Activated CD8-positive, alpha-beta memory T cell treated with anti-CD3 and anti-CD28 coated beads for 36 hours (primary cell): ENCODE measurements around the gene FNDC3B. TPM values are rescaled to one million over a fixed set of nuclear protein-coding genes. Genes with fewer than 3 reads are reported as not detected.

Source experiments
- CTCF ChIA-PET: fragments of 350-600 bp; sonication (Branson Sonifier 250); formaldehyde crosslinking; loops from one replicate; lab custom pipeline; 2021; ENCODE audit warnings: antibody characterized with exemption; lab: Charles Lee
- POLR2A ChIA-PET: fragments of 350-600 bp; sonication (Branson Sonifier 250); formaldehyde crosslinking; loops from one replicate; lab custom pipeline; 2021; ENCODE audit warnings: antibody characterized with exemption; lab: Charles Lee
- total RNA-seq, 2 experiments: library from RNA; stranded (reverse); gene quantifications; one replicate each; pipeline ENCODE4 v1.2.3, GENCODE V29; 2021

Gene FNDC3B
- total RNA-seq, 2 experiments from 2014 or later: 19.0 to 24.2 TPM

DNA sequence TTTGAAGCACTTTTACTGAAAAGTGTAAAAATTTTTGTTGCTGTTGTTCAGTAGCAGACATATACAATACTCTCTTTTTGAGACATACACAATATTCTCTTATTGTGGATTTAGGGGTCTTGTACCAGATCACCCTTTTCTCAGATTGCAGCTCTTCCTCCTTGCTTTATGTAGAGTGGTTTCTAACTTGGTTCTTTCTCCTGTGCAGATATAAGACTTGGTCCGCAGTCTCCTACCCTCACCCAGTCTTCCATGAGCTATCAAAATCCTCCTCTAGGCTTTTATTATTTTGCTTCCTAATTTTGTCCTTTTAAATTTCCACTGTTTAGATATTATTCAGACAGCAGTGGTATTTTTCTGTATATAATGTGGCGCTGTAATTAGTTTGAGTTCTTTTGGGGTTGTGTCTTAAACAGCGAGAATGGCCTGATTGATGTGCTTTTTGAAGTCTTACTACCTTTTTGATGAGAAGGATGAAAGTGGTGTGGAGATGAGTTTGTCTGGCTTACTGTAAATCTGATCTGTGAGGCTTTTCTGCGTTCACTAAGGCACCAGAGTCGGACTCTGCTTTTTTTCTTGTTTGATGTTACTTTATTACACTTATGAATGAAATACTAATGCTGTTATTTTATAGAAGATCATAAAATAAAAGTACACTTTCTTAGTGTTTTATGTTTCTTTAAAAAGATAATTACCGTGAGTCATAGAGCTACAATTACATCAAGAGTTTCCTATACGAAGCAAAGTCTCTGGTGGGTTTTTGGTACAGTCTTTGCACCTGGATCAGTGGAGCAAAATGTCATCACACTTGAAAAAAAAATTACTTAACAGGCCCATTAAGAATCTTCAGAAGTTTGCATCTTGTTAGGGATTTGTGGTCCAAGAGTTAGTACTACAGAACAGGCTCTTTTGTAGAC is 27.8 kb downstream of the FNDC3B start:
- ChIA-PET POLR2A (no interaction called here), CTCF (interaction anchor here (0.7 kb wide), 1 partner anchor 344 kb away, joined by 3 read pairs; no protein-coding TSS in a partner anchor)

GRCh38 chr3:172067837-172068440 is 28.6 kb downstream of the FNDC3B start:
- ChIA-PET POLR2A (no interaction called here), CTCF (no interaction called here)

DNA sequence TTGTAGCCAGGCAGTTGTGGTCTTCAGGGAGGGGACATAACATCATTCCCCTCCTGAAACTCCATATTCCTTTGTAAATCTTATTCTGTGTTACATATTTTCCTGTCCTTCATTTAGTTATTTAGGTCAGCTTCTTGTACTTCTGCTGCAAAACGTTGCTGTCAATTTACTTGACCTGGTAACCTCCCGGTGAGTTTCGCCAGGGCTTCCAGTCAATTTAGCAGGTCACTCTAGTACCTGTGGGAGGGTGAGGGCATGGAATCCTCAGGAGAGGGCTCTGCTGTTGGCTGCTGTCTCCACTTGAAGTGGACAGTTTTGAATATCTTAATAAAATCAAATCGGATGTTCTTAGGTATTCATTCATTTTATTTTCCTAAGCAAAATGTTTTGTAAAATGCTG is 29.6 kb downstream of the FNDC3B start:
- ChIA-PET POLR2A (no interaction called here), CTCF (no interaction called here)

DNA sequence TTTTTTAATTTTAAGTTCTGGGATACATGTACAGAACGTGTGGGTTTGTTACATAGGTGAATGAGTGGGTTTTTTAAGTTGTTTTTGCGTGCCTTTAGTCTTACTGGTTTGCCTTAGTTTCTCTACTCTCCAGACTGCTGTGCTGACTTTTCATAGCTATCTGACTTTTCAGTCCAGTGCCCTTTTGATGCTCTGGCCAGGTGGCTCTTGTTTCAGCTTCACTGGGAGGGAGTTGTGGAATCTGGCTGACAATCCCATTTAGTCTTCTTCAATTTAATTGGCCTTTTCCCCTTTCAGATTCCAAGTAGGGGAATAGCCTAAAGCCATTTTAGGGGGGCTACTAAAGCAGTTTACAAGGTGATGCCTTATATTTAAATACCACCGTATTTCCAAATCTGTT is 30.1 kb downstream of the FNDC3B start:
- ChIA-PET CTCF (no interaction called here), POLR2A (no interaction called here)

DNA sequence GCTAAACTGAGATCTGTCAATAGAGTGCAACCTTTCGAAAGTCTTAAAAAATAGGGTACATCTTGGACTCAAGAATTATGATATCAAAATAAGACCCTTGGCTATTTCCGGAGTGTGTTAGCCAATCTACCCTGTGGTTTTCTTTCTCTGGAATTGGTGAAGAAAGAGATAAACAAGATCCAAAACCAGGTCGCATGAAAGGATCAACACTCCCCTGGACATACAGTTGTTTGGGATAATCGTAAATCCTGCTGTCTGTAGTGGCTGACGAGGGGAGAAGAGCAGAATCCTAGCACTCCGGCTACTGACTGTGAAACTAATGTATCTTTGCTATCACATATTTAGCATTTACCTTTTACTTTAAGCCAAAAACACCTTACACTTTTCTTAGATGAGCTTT is 30.9 kb downstream of the FNDC3B start:
- CTCF ChIA-PET: no interaction called here
- POLR2A ChIA-PET: no interaction called here

- POLR2A ChIA-PET: no interaction called here
- CTCF ChIA-PET: no interaction called here
Measured at GRCh38 chr3:172070802-172071201, 31.4 kb downstream of the FNDC3B start.

DNA sequence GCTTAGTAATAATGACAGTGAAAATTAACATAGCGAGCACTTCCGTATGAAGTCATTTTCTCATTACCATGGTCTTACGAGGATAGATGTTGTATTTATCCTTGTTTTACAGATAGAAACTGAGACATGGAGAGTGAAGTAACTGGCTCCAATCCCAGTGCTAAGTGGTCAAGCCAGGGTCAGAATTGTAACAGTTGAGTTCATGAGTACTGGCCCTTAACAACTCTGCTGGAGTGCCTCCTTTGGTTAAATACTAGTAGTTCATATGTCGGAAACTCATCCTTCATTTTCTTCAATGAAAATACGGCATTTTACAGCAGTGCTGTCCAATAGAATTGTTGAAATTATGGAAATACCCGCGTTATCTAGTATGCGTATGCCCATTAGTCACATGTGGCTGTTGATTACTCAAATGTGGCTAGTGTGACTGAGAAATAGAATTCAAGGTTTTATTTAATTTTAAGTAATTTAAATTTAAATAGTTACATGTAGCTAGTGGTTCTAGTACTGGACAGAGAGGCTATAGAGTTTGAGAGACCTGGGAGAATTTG is 32.5 kb downstream of the FNDC3B start:
- ChIA-PET POLR2A (no interaction called here), CTCF (no interaction called here)

- POLR2A ChIA-PET: no interaction called here
- CTCF ChIA-PET: no interaction called here
Measured at GRCh38 chr3:172072543-172072942, 33.2 kb downstream of the FNDC3B start.

- CTCF ChIA-PET: no interaction called here
- POLR2A ChIA-PET: no interaction called here
Measured at GRCh38 chr3:172073262-172073915, 34.0 kb downstream of the FNDC3B start.

- POLR2A ChIA-PET: no interaction called here
- CTCF ChIA-PET: no interaction called here
Measured at GRCh38 chr3:172074032-172074431, 34.7 kb downstream of the FNDC3B start.

- POLR2A ChIA-PET: interaction anchor here (0.6 kb wide), 1 partner anchor 103 kb away, joined by 7 read pairs; no protein-coding TSS in a partner anchor
- CTCF ChIA-PET: no interaction called here
Measured at GRCh38 chr3:172074586-172074985, 35.2 kb downstream of the FNDC3B start.

GRCh38 chr3:172076212-172076611 is 36.8 kb downstream of the FNDC3B start:
- CTCF ChIA-PET: no interaction called here
- POLR2A ChIA-PET: no interaction called here

GRCh38 chr3:172077197-172077757 is 37.9 kb downstream of the FNDC3B start:
- CTCF ChIA-PET: no interaction called here
- POLR2A ChIA-PET: no interaction called here

- CTCF ChIA-PET: no interaction called here
- POLR2A ChIA-PET: no interaction called here
Measured at GRCh38 chr3:172078244-172078643, 38.9 kb downstream of the FNDC3B start.

DNA sequence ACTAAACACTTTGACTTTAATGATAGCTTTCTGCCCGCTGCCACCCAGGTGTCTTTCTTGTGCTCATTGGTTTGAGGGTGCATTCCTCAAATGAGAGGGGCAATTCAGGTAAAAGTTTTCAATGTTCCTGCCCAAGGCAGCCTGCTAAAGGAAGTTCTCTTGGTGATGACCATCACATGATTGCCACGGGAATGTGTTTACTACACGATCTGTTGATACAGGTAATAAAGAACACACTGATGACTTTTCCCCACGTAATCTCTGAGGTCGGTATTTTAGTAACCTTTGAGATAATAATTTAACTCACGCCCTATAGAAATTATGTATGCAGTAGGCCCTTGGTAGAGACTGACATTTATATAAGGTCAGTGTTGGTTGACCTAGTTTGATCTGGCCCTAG is 39.3 kb downstream of the FNDC3B start:
- POLR2A ChIA-PET: no interaction called here
- CTCF ChIA-PET: no interaction called here

DNA sequence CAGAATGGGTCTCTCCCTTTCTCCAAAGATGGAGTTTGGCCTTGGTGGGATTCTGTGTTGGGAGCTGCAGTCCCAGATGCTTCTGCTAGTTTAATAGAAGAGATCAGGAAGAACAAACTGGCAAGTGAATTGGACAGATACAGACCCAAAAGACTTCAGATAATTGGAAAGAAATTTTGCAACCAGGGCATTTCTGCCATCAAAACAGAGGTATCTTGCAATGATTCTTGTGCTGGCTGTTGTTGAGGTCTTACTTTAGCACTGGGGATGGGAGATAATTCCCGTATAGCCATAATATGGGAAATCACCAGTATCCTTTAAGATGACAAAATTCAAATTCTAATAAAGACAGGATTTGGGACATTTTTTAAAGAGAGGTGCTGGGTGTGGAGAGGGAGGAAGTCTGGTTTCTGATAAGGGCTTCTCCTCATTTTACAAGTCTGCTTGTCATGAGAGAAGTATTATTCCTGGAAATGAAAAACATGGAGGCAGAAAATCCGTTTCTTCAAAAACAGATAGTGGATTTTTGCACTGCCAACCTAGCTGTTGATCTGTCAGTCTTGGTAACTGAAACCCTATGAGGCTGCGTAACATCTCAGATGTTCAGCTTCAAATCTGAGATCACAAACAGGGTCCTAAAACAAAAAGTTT is 40.1 kb downstream of the FNDC3B start:
- ChIA-PET CTCF (no interaction called here), POLR2A (no interaction called here)

GRCh38 chr3:172080503-172080902 is 41.1 kb downstream of the FNDC3B start:
- POLR2A ChIA-PET: no interaction called here
- CTCF ChIA-PET: interaction anchor here (0.7 kb wide), 1 partner anchor 64 kb away, joined by 3 read pairs; no protein-coding TSS in a partner anchor

GRCh38 chr3:172082269-172082668 is 42.9 kb downstream of the FNDC3B start:
- ChIA-PET CTCF (no interaction called here), POLR2A (no interaction called here)

- ChIA-PET POLR2A (no interaction called here), CTCF (no interaction called here)
Measured at GRCh38 chr3:172082820-172083513, 43.6 kb downstream of the FNDC3B start.
